GM12878 (cell line): ENCODE measurements around the gene CRTC1. TPM values are rescaled to one million over a fixed set of nuclear protein-coding genes. Genes with fewer than 3 reads are reported as not detected.

Source experiments
- ATAC-seq: fragments of 200-7000 bp; cut with Tn5 transposase; 3 replicates; pipeline ENCODE4 v1.9.1; 2020; ENCODE audit warnings: mild to moderate bottlenecking, moderate library complexity
- BruUV-seq: library from RNA; stranded (reverse); fragments of 400-500 nt; replicated peaks from 2 replicates; lab custom pipeline; 2021; lab: Mats Ljungman, UMichigan
- CTCF ChIA-PET: fragments of 300-600 bp; sonication (Branson Sonifier 250); formaldehyde crosslinking; extraction: SDS; loops from one replicate; lab custom pipeline; 2021; ENCODE audit warnings: inconsistent platforms; lab: Yijun Ruan, JAX
- POLR2A ChIA-PET: fragments of 350-600 bp; formaldehyde crosslinking; extraction: SDS; loops from one replicate; lab custom pipeline; 2021; ENCODE audit warnings: inconsistent platforms; lab: Charles Lee
- RAD21 ChIA-PET: fragments of 300-600 bp; sonication (Branson Sonifier 250); formaldehyde crosslinking; loops from one replicate; lab custom pipeline; 2023; ENCODE audit warnings: antibody characterized with exemption; ENCODE audit not compliant: unreplicated experiment; lab: Charles Lee
- SMC1A ChIA-PET: fragments of 300-600 bp; sonication (Branson Sonifier 250); formaldehyde crosslinking; loops from one replicate; lab custom pipeline; 2023; ENCODE audit not compliant: unreplicated experiment, uncharacterized antibody; lab: Charles Lee
- DNase-seq: peaks from one replicate; pipeline ENCODE4 v3.0.0-alpha.2; 2011; ENCODE audit warnings: low read depth, low spot score
- FAIRE-seq: peaks from 3 replicates; lab custom pipeline; 2011; peaks lifted over from hg19 to GRCh38; lab: Jason Lieb, UNC
- H2AFZ ChIP-seq: 2 replicates; pipeline ENCODE4 v1.6.0; 2011; ENCODE audit warnings: low read depth, low read length, control low read depth; ENCODE audit not compliant: control insufficient read depth
- H3K27ac ChIP-seq: 2 replicates; pipeline ENCODE4 v1.5.1; 2011; ENCODE audit warnings: control low read depth; ENCODE audit not compliant: control insufficient read depth, insufficient read depth
- H3K27me3 ChIP-seq, 2 experiments: replicated peaks in 1 of 2; 2 replicates each; pipeline versions ENCODE4 v1.6.0 to v1.6.1; 2011; ENCODE audit warnings: low read length in 1 of 2; ENCODE audit not compliant: control insufficient read depth in 2 of 2, insufficient read depth in 2 of 2
- H3K36me3 ChIP-seq, 2 experiments: 2 replicates each; pipeline ENCODE4 v1.5.1; 2011; ENCODE audit warnings: low read length in 1 of 2; ENCODE audit not compliant: control insufficient read depth in 2 of 2, insufficient read depth in 2 of 2
- H3K4me1 ChIP-seq: 2 replicates; pipeline ENCODE4 v1.6.1; 2011; ENCODE audit warnings: mild to moderate bottlenecking, low read length, moderate library complexity, mixed read lengths; ENCODE audit not compliant: control insufficient read depth, insufficient read depth
- H3K4me2 ChIP-seq: 2 replicates; pipeline ENCODE4 v1.6.0; 2011; ENCODE audit warnings: control low read depth; ENCODE audit not compliant: control insufficient read depth, insufficient read depth
- H3K4me3 ChIP-seq: fragments of 200-600 bp; sonication (generic); 2 replicates; pipeline ENCODE4 v1.5.1; 2016
- H3K79me2 ChIP-seq: 2 replicates; pipeline ENCODE4 v1.6.0; 2011; ENCODE audit warnings: low read length; ENCODE audit not compliant: control insufficient read depth, insufficient read depth
- H3K9ac ChIP-seq: 2 replicates; pipeline ENCODE4 v1.8.0; 2011; ENCODE audit warnings: low read length, control low read depth, mixed read lengths; ENCODE audit not compliant: control insufficient read depth, insufficient read depth
- H3K9me3 ChIP-seq: replicated peaks from 3 replicates; pipeline ENCODE4 v1.5.1; 2011; ENCODE audit warnings: mild to moderate bottlenecking, low read length; ENCODE audit not compliant: control insufficient read depth, insufficient read depth
- H4K20me1 ChIP-seq: 2 replicates; pipeline ENCODE4 v1.6.0; 2011; ENCODE audit not compliant: control insufficient read depth, insufficient read depth
- ATF3 ChIP-seq: IDR thresholded peaks from 2 replicates; pipeline ENCODE4 v1.6.1; 2011; ENCODE audit warnings: low read depth, mild to moderate bottlenecking, low read length, moderate library complexity, borderline replicate concordance; ENCODE audit errors: extremely low read depth
- BMI1 ChIP-seq: fragments of 450-650 bp; IDR thresholded peaks from 2 replicates; pipeline ENCODE4 v1.6.1; 2016; ENCODE audit warnings: mild to moderate bottlenecking, moderate library complexity, borderline replicate concordance
- CREB1 ChIP-seq: IDR thresholded peaks from 2 replicates; pipeline ENCODE4 v1.6.1; 2012; ENCODE audit warnings: low read depth, mild to moderate bottlenecking, inconsistent platforms
- KAT2A ChIP-seq: conservative IDR thresholded peaks from 2 replicates; pipeline ENCODE4 v1.6.1; 2011; ENCODE audit warnings: low read depth, low read length; ENCODE audit not compliant: control insufficient read depth
- NFYA ChIP-seq: IDR thresholded peaks from 2 replicates; pipeline ENCODE4 v1.6.1; 2011; ENCODE audit warnings: low read depth, mild to moderate bottlenecking, low read length, improper control_type of control experiment, borderline replicate concordance
- SIN3A ChIP-seq: IDR thresholded peaks from 2 replicates; pipeline ENCODE4 v1.6.1; 2012; ENCODE audit warnings: low read depth, low read length, improper control_type of control experiment
- SIX5 ChIP-seq: IDR thresholded peaks from 2 replicates; pipeline ENCODE4 v1.6.1; 2011; ENCODE audit warnings: mild to moderate bottlenecking, low read depth, low read length, moderate library complexity; ENCODE audit not compliant: severe bottlenecking
- YBX1 ChIP-seq: fragments of 450-650 bp; IDR thresholded peaks from 2 replicates; pipeline ENCODE4 v1.6.1; 2016; ENCODE audit warnings: antibody characterized with exemption
- WGBS: methylation state at CpG from one replicate; pipeline ENCODE4 v1.1.6; 2016; ENCODE audit warnings: low lambda C conversion rate; ENCODE audit not compliant: insufficient replicate concordance, insufficient coverage; ENCODE audit errors: missing lambda C conversion rate; 5-methylcytosine and 5-hydroxymethylcytosine counted together
- in situ Hi-C: fragments of 300-500 bp; cut with MboI; formaldehyde crosslinking; loops from 9 replicates; pipeline ENCODE4 v1.14.3; 2018; ENCODE audit warnings: mixed read lengths
- intact Hi-C: fragments of 100-400 bp; cut with micrococcal nuclease; formaldehyde crosslinking; loops from one replicate; pipeline ENCODE4 v1.14.2; 2022; ENCODE audit not compliant: unreplicated experiment
- polyA plus RNA-seq, 11 experiments: library from polyadenylated mRNA; depleted of rRNA in 4 of 11; unstranded in 6 of 11; stranded (reverse) in 5 of 11; fragments of >200 nt; fragmentation: Nextera tagmentation in 4 of 11; fragmentation: Illumina TruSeq in 1 of 11; extraction: Ambion mirVana in 4 of 11; extraction: Trizol in 1 of 11; gene quantifications; 1 replicate in 1 of 11; 2 replicates in 10 of 11; pipeline versions ENCODE4 v1.2.1 to v1.2.3, GENCODE V29; 2011 to 2016; ENCODE audit warnings: inconsistent platforms in 2 of 11, missing spikeins in 2 of 11, low read depth in 1 of 11
- total RNA-seq, 4 experiments: library from RNA; depleted of rRNA in 3 of 4; stranded (reverse); fragments of >200 nt in 3 of 4; fragmentation: Illumina TruSeq in 1 of 4; extraction: Trizol in 1 of 4; gene quantifications; 2 replicates each; pipeline versions ENCODE4 v1.2.1 to v1.2.3, GENCODE V29; 2013 to 2021
- TF ChIP-seq, protein P1 (sequence below): fragments of 450-650 bp; IDR thresholded peaks from 2 replicates; pipeline ENCODE4 v1.6.1; 2017; ENCODE audit warnings: mild to moderate bottlenecking

Gene CRTC1
- total and polyA plus RNA-seq, 10 of the 15 experiments (the other 5 are each of a cell fraction or from before 2014, with no cell fraction given) = 0.02 to 4.6 (median 1.1) TPM; not detected in 1

DNA sequence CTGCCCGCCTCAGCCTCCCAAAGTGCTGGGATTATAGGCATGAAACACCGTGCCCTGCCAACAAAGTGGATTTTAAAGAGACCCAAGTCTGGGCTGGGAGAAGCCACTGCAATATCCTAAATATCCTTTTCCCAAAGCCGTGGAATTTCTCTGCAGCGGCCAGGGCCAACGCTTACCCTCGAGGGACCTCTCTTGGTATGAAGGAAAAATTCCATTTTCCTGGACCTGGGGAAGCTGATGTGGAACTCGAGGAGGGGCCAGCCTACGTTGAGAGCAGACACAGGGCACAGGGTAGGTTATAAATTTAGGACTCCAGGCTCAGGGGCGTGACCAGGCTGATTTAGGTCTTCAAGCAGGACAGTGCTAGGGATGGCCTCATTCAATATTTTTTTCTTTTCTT is 130.6 kb downstream of the CRTC1 start:
- Histone ChIP-seq H3K9ac (no peak overlapping the region), H3K4me2 (no peak overlapping the region), H3K27me3 (no peaks in the 10 kb centered on the region; a peak in 1 of 4 replicates), H3K79me2 (no peaks in the 10 kb centered on the region), H3K4me3 (no peak overlapping the region), H3K27ac (no peak overlapping the region), H3K4me1 (no peaks in the 10 kb centered on the region), H3K36me3 (no peaks in the 10 kb centered on the region), H4K20me1 (no peaks in the 10 kb centered on the region), H3K9me3 (no peaks in the 10 kb centered on the region), H2AFZ (no peak overlapping the region)
- 42% methylated on average over 9 of the region's 9 CpGs for whole genome bisulfite sequencing
- ChIA-PET RAD21 (no interaction called here), POLR2A (no interaction called here), CTCF (no interaction called here), SMC1A (no interaction called here)
- intact Hi-C loops (no loop called here), in situ Hi-C loops (no loop called here)
- ATAC-seq (no peak), FAIRE-seq (no peak), DNase-seq (no peak)
- no TSS peak for BruUV-seq
- TF ChIP-seq KAT2A = no peak
- TF ChIP-seq SIX5 = no peak
- no peak for TF ChIP-seq ATF3
- no peak for TF ChIP-seq BMI1
- no peak for TF ChIP-seq YBX1
- no peak for TF ChIP-seq SIN3A
- no peak for TF ChIP-seq CREB1
- TF ChIP-seq, protein P1, sequence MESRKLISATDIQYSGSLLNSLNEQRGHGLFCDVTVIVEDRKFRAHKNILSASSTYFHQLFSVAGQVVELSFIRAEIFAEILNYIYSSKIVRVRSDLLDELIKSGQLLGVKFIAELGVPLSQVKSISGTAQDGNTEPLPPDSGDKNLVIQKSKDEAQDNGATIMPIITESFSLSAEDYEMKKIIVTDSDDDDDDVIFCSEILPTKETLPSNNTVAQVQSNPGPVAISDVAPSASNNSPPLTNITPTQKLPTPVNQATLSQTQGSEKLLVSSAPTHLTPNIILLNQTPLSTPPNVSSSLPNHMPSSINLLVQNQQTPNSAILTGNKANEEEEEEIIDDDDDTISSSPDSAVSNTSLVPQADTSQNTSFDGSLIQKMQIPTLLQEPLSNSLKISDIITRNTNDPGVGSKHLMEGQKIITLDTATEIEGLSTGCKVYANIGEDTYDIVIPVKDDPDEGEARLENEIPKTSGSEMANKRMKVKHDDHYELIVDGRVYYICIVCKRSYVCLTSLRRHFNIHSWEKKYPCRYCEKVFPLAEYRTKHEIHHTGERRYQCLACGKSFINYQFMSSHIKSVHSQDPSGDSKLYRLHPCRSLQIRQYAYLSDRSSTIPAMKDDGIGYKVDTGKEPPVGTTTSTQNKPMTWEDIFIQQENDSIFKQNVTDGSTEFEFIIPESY = no peak
- TF ChIP-seq NFYA = no peak
